ENCODE results near the gene RNU2-1.
"Not testable (repeated sequence)": the region's sequence is repeated elsewhere in the genome, so short reads cannot be mapped to it uniquely, and the experiment has no call there.

RNU2-1 gene

DNA sequence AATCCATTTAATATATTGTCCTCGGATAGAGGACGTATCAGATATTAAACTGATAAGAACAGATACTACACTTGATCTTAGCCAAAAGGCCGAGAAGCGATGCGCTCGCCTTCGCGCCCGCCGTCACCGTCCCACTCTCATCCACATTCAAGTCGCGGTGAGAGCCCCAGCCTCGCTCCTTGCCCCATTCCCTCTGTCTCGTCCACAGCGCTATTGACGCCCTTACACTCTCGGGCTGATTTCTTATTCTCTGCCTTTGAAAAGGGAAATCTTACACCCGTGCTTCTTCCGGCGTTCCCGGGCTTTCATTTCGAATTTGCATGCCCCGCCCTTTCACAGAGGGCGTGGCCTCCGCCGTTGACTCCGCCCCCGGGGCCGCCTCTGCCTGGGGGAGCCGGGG, at the start of gene RNU2-1:
Gene RNU2-1, minus strand, starts transcription at position 101 of the 400 bp plus-strand sequence.
- DNase-seq = not testable (repeated sequence)

DNA sequence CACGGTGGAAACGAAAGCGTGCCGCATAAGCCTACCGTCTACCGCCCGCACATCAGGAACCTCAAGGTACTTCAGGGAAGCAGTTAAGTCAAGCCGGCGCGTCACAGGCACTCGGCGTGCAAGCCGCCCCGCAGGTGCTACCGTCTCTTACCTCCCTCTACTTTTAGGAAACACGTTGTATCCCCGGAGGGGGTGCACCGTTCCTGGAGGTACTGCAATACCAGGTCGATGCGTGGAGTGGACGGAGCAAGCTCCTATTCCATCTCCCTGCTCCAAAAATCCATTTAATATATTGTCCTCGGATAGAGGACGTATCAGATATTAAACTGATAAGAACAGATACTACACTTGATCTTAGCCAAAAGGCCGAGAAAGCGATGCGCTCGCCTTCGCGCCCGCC, 39.1 kb upstream of the RNU2-1 start:
- DNase-seq = not testable (repeated sequence)

DNA sequence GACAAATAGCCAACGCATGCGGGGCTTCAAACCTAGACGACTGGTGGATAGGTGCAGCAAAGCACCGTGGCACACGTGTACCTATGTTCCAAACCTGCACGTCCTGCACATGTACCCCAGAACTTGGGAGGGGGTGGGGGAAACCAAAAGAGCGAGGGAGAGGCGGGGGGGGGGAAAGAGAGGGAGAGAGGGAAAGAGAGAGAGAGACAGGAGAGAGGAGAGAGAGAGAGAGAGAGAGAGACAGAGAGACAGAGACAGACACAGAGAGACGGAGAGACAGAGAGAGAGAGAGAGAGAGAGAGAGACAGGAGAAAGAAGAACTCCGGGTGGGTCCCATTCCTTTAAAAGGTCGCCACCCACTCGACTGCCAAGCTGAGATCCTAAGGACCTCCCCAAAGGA, 38.7 kb upstream of the RNU2-1 start:
- DNase-seq = not testable (repeated sequence)

DNA sequence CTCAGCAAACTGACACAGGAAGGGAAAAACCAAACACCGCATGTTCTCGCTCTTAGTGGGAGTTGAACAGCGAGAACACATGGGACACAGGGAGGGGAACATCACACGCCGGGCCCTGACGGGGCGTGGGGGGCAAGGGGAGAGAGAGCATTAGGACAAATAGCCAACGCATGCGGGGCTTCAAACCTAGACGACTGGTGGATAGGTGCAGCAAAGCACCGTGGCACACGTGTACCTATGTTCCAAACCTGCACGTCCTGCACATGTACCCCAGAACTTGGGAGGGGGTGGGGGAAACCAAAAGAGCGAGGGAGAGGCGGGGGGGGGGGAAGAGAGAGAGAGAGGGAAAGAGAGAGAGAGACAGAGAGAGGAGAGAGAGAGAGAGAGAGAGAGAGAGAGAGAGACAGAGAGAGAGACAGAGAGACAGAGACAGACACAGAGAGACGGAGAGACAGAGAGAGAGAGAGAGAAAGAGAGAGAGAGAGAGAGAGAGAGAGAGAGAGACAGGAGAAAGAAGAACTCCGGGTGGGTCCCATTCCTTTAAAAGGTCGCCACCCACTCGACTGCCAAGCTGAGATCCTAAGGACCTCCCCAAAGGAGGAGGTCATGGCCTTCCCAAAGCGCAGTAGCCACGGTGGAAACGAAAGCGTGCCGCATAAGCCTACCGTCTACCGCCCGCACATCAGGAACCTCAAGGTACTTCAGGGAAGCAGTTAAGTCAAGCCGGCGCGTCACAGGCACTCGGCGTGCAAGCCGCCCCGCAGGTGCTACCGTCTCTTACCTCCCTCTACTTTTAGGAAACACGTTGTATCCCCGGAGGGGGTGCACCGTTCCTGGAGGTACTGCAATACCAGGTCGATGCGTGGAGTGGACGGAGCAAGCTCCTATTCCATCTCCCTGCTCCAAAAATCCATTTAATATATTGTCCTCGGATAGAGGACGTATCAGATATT, 37.1 kb upstream of the RNU2-1 start:
- not testable (repeated sequence) for DNase-seq

DNA sequence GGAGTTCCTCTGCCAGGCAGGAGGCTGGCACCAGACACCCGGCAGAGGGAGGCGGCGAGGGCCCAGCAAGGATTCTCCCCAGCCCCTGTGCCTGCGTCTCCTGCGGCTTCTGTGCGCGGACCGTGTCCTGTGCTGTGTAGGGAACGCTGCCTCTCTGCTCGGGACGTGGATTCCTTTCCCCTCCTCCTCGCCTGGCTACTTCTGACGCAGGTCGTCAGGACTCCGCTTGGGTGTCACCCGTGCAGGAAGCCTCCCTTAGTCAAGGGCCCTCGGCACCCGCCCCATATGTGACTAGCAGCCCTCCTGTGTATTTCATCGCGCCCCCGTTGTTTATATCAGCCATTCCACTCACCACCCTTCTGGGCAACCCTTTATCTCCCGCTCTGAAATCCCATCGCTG, 12.7 kb upstream of the RNU2-1 start:
- not testable (repeated sequence) for DNase-seq

DNA sequence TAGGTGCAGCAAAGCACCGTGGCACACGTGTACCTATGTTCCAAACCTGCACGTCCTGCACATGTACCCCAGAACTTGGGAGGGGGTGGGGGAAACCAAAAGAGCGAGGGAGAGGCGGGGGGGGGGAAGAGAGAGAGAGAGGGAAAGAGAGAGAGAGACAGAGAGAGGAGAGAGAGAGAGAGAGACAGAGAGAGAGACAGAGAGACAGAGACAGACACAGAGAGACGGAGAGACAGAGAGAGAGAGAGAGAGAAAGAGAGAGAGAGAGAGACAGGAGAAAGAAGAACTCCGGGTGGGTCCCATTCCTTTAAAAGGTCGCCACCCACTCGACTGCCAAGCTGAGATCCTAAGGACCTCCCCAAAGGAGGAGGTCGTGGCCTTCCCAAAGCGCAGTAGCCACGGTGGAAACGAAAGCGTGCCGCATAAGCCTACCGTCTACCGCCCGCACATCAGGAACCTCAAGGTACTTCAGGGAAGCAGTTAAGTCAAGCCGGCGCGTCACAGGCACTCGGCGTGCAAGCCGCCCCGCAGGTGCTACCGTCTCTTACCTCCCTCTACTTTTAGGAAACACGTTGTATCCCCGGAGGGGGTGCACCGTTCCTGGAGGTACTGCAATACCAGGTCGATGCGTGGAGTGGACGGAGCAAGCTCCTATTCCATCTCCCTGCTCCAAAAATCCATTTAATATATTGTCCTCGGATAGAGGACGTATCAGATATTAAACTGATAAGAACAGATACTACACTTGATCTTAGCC, 7.0 kb upstream of the RNU2-1 start:
- DNase-seq = not testable (repeated sequence)

DNA sequence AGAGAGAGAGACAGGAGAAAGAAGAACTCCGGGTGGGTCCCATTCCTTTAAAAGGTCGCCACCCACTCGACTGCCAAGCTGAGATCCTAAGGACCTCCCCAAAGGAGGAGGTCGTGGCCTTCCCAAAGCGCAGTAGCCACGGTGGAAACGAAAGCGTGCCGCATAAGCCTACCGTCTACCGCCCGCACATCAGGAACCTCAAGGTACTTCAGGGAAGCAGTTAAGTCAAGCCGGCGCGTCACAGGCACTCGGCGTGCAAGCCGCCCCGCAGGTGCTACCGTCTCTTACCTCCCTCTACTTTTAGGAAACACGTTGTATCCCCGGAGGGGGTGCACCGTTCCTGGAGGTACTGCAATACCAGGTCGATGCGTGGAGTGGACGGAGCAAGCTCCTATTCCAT, 5.8 kb upstream of the RNU2-1 start:
- not testable (repeated sequence) for DNase-seq

DNA sequence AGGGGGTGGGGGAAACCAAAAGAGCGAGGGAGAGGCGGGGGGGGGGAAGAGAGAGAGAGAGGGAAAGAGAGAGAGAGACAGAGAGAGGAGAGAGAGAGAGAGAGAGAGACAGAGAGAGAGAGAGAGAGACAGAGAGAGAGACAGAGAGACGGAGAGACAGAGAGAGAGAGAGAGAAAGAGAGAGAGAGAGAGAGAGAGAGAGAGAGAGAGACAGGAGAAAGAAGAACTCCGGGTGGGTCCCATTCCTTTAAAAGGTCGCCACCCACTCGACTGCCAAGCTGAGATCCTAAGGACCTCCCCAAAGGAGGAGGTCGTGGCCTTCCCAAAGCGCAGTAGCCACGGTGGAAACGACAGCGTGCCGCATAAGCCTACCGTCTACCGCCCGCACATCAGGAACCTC, 514 bp downstream of the RNU2-1 start:
- DNase-seq = not testable (repeated sequence)

DNA sequence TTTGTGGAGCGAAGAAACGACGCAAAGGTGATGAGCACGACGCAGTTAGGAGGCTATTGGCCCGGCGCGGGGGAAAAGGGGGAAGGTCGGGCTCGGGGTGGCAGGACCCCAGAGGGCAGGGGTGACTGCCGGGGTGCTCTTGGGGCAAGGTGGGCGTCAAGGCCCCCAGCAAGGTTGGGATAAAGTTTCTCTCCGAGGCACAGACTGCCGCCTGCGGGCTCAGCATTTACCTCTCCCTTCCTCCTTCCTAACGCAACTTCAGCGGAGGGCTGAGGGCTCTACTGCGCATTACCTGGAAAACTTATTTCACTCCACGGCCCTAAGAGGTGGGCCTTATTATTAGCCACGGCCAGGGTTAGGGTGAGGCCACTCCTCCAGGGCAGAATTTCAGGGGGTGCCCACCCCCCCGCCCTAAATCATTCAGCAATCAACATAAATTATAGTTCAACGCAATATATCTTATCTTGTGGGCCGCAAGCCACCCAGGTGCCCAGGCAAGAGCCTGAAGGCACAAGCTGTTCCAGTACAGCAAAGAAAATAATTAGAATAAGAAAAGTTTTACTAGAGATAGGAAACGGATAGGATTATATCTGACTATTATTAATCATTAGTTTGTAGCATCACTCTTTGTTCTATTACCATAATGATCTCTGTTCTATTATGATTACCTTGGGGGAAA, 1.6 kb downstream of the RNU2-1 start:
- peak in 1 of 2 donors; percentile 57 for DNase-seq

DNA sequence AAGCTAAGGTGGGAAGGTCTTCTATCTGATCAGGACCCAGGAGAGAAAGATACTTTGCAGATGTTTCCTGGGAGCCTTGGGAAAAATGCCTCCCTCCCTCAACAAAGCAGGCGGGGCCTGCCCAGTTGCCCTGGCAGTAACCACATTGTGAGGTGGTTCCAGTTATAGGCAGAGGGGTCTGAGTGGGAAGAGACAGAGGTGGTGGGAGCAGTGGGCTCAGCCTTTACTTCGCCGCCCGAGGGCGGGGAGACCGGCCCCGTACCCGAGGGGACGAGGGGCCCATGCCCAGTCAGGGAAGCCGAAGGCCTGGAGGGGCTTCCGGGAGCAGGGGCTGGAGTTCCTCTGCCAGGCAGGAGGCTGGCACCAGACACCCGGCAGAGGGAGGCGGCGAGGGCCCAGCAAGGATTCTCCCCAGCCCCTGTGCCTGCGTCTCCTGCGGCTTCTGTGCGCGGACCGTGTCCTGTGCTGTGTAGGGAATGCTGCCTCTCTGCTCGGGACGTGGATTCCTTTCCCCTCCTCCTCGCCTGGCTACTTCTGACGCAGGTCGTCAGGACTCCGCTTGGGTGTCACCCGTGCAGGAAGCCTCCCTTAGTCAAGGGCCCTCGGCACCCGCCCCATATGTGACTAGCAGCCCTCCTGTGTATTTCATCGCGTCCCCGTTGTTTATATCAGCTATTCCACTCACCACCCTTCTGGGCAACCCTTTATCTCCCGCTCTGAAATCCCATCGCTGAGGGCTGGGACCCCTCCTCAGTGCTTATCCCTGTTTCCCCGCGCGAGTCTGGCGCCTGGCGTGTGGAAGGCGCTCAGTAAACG, 2.4 kb downstream of the RNU2-1 start:
- DNase-seq = peak in 1 of 2 donors; percentile 9

DNA sequence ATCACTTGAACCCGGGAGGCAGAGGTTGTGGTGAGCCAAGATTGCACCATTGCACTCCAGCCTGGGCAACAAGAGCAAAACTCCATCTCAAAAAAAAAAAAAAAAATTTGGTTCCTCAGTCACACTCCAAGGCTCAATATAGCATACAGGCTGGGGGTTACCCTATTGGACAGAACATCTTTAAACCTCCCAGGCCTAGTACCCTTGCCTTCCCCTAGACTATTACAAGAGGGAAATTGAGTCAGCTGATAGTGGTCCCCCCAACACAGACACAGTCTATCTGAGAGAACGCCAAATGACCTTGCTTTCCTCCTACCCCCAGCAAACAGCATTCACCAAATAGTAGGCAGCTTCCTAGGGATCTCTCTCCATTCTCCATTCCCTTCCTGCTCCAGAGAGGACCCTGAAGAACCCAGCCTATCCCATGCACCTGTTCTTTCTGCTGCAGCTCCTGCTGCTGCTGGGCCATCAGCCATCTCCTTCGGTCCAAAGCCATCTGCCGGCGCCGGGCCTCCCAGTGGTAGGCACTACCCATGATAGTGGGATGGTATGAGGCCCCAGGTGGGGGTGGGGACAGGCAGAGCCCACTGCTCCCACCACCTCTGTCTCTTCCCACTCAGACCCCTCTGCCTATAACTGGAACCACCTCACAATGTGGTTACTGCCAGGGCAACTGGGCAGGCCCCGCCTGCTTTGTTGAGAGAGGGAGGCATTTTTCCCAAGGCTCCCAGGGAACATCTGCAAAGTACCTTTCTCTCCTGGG, 5.6 kb downstream of the RNU2-1 start, which contains the start of gene CCDC200:
Gene CCDC200, minus strand, starts transcription at position 604 of the 763 bp plus-strand sequence. Its CDS starts 69 bp downstream, at position 535.
- DNase-seq = not testable (repeated sequence)

DNA sequence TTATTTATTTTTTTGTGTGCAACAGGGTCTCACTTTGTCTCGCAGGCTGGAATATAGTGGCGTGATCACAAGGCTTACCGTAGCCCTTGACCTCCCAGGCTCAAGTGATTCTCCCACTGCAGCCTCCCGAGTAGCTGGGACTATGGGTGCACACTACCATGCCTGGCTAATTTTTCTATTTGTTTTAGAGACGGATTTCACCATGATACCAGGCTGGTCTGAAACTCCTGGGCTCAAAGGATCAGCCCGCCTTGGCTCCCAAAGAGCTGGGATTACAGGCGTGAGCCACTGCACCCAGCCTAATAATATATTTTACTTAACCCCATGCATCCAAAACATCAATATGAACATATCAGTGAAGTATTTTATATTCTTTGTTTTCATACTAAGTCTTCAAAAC, 7.4 kb downstream of the RNU2-1 start:
- no peak for DNase-seq

DNA sequence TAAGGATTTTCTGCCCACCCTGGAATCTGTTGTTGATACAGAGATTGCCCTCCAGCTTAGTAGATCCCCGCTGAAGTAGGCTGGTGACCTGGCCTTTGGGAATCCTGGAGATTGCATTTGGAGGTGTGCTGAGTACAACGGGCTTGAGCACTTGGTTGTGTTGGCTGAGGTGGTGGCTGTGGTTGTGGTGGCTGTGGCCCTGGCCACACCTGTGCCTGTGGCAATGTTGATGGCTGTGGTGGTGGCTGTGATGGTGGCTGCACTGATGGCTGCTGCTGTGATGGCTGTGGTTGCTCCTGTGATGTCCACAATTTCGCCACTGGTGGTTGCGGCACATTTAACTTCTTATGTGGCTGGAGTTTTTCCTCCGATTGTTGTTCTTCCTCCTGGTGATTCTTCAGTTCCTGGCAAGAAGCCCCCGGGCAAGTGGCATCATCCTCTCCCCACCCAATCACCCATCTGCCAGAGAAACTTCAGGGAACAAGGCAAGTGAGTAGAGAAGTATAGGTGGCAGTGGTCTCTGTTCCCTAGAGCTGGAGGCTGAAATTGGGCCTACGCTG, 9.6 kb downstream of the RNU2-1 start:
- no peak for DNase-seq

DNA sequence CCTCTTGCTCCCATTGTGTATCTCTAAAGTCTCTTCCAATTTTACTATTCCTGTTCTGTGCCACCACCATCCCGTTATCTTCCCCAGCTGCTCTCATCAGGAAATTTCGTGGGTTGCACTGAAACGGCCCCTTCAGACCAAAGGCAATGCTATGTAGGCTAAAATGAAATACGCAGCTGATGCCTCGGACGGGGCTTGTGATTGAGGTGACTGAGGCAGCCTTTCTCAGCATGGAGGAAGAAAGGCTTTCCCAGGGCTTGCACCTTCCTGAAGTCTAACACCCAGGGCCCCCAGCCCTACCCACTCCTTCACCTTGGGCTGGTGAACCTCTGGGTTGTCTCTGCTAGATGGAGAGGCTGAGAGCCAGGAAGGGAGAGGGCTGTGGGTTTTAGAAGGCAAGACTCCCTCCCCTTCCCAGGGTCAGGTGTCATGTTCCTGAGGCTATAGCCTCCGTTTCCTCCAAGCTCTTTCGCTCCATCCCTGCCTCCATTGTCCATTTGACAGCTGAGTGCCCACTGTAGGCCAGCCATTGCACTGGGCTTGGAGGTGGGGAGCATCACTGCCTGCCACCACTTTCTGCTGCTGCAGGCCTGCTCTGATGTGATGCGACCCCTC, 13.2 kb downstream of the RNU2-1 start:
- peak in 1 of 2 donors; percentile 7 for DNase-seq

DNA sequence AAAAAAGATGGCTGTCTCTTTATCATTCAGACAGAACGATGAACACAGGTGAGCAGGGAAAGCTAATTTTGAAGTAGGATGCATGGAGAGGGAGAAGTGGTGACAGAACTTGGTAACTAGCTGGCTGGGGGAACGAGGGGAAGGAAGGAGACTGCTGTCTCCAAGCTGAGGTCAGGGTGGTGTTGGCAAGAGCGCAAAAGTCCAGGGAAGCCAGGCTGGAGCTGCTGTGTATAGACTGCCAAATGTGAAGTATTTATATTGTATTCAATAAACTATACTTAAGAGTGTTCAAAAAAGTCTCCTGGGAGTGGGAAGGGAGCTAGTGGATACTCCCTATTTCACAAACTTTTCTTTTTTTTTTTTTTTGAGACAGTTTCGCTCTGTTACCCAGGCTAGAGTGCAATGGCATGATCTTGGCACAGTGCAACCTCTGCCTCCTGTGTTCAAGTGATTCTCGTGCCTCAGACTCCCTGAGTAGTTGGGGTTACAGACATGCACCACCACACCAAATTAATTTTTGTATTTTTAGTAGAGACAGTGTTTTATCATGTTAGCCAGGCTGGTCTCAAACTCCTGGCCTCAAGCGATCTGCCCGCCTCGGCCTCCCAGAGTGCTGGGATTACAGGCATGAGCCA, 13.9 kb downstream of the RNU2-1 start:
- peak in 1 of 2 donors; percentile 9 for DNase-seq

DNA sequence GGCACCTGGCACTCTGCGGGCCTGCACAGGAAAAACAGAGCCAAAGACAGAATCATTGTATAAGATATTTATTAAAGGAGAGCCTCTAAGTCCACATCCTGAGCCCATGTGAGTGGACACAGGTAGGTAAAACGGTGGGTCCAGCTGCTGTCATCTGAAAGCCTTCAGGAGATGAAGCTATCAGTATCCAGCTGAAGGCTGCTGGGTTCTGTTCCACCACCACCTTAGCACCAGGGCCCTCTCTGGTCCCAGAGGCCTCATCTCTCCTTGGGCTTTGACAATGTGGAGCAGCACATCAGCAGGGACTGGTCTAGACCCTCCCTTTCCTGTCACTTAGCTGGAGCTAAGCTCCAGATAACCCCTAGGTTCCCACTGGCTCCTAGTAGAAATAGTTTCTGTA, 14.8 kb downstream of the RNU2-1 start:
- DNase-seq = no peak

DNA sequence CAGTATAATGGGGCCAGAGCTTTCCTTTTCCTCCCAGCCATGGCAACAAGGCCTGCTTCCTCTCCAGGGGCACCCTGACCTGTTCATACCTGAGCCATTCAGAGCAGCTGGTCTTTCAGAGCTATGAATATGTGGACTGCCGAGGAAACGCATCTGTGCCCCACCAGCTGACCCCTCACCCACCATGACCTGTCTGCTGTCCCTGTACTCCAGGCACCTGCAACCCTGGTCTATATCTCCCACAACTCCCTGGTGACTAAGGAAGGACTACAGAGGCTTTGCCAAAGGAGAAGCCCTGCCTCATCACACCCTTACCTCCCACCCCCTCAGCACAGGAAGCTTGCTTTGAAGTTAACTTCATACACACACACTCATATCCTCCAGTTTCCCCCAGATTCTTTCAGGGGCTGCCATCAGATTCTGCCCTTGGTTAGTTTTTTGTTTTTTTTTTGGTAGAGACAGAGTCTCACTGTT, 16.1 kb downstream of the RNU2-1 start:
- DNase-seq = peak in 1 of 2 donors; percentile 18

DNA sequence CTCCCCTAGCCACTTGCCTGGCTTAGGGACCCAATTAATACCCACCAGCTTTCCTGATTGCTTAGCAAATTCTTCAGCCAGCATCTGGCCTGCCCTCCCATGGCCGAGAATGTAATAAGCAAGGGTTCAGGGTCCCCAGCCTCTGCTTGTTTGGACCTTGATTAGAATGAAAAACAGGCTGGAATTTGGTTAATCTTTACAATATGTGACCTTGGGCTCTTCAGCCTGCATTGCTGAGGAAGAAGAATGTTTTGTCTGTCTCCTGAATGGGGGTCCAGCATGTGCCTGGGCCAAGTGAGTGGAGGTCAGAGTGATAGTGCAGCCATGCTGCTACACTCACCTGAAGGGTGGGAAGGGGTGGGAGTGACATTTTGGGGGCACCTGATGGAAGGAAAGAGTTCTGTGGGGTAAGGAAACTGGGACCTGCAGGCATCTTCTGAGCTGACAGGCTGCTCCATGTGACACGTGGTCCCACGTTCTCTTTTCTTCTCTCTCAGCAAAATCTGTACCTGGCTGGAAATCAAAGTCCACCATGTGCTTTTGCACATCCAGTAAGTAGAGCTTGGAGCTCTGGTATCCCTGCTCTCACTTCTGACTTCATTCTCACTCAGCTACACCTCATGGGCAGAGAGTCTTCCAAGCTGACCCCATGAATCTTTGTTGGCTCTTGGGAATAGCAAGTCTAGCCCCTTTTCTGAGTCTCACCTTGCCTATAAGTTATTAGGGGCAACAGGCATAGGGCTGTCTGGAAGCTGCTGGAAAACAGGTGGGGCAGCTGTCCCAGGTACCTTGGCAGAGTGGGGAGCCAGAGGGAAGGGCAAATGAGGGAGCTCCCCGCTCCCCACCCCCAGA, 16.8 kb downstream of the RNU2-1 start:
- DNase-seq = no peak

DNA sequence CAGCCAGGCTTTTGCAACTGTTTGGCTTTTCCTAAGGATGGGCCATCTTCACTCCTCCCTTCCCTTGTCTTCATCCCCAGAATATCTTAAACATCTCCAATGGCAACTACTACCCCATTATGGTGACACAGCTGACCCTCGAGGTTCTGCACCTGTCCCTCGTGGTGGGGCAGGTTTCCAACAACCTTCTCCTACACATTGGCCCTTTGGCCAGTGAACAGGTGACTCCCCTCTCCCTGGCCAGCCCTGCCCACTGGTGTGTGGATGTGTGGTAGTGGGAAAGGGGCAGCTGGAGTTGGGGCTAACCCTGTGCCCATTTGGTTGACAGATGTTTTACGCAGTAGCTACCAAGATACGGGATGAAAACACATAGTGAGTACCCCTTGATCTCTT, 17.4 kb downstream of the RNU2-1 start:
- no peak for DNase-seq
